Endothelial cell of umbilical vein (primary cell): ENCODE data around the gene MYPN. TPM values are rescaled to one million over a fixed set of nuclear protein-coding genes. Genes with fewer than 3 reads are reported as not detected.

Experiments used
- BruUV-seq: library from RNA; stranded (reverse); fragments of 400-500 nt; replicated peaks from 2 replicates; lab custom pipeline; 2021; lab: Mats Ljungman, UMichigan
- CTCF ChIA-PET: fragments of 300-600, 350-600 bp; sonication (Branson Sonifier 250); formaldehyde crosslinking; loops from one replicate; lab custom pipeline; 2021; ENCODE audit warnings: antibody characterized with exemption, inconsistent platforms; lab: Charles Lee
- POLR2A ChIA-PET: fragments of 300-600, 350-600 bp; sonication (Branson Sonifier 250); formaldehyde crosslinking; loops from one replicate; lab custom pipeline; 2021; ENCODE audit warnings: antibody characterized with exemption, inconsistent platforms; lab: Charles Lee
- DNase-seq: peaks from one replicate; pipeline ENCODE4 v3.0.0-alpha.2; 2011; ENCODE audit warnings: low read depth, low spot score
- FAIRE-seq: peaks from 2 replicates; lab custom pipeline; 2011; peaks lifted over from hg19 to GRCh38; lab: Jason Lieb, UNC
- H2AFZ ChIP-seq: 2 replicates; pipeline ENCODE4 v1.6.0; 2012; ENCODE audit warnings: low read depth, low read length, control low read depth, inconsistent platforms
- H3K27ac ChIP-seq: 2 replicates; pipeline ENCODE4 v1.5.1; 2011; ENCODE audit warnings: low read depth, mild to moderate bottlenecking, control low read depth, low read length, moderate library complexity; ENCODE audit not compliant: insufficient read depth
- H3K27me3 ChIP-seq, 2 experiments: 2 replicates each; pipeline versions ENCODE4 v1.6.0 to v1.6.1; 2011; ENCODE audit warnings: low read length in 2 of 2, mixed read lengths in 1 of 2; ENCODE audit not compliant: control insufficient read depth in 2 of 2, insufficient read depth in 2 of 2
- H3K36me3 ChIP-seq, 2 experiments: 2 replicates in 1 of 2; 3 replicates in 1 of 2; pipeline ENCODE4 v1.5.1; 2011; ENCODE audit warnings: low read length in 2 of 2, mild to moderate bottlenecking in 1 of 2, moderate library complexity in 1 of 2; ENCODE audit not compliant: control insufficient read depth in 2 of 2, insufficient read depth in 2 of 2; ENCODE audit errors: extremely low read depth in 1 of 2
- H3K4me1 ChIP-seq: 3 replicates; pipeline ENCODE4 v1.5.1; 2011; ENCODE audit warnings: mild to moderate bottlenecking, low read length; ENCODE audit not compliant: control insufficient read depth, insufficient read depth; ENCODE audit errors: extremely low read depth
- H3K4me2 ChIP-seq: 2 replicates; pipeline ENCODE4 v1.6.1; 2011; ENCODE audit warnings: low read length, control low read depth, mixed read lengths; ENCODE audit not compliant: insufficient read depth
- H3K4me3 ChIP-seq, 3 experiments: fragments of 200-600 bp in 1 of 3; sonication (generic), shearing (Covaris generic) in 1 of 3; replicated peaks in 1 of 3; 2 replicates each; pipeline ENCODE4 v1.5.1; 2011 to 2016; ENCODE audit warnings: control low read depth in 3 of 3, low read length in 3 of 3, mild to moderate bottlenecking in 2 of 3, inconsistent platforms in 1 of 3, low read depth in 1 of 3, moderate library complexity in 1 of 3; ENCODE audit not compliant: insufficient read depth in 1 of 3
- H3K79me2 ChIP-seq: 2 replicates; pipeline ENCODE4 v1.6.0; 2012; ENCODE audit warnings: low read length, inconsistent platforms; ENCODE audit not compliant: control insufficient read depth, insufficient read depth
- H3K9ac ChIP-seq: replicated peaks from 2 replicates; pipeline ENCODE3; 2011; ENCODE audit warnings: low read length, control low read depth; ENCODE audit not compliant: insufficient read depth; ENCODE audit errors: extremely low read depth
- H3K9me1 ChIP-seq: replicated peaks from 3 replicates; pipeline ENCODE4 v1.6.0; 2011; ENCODE audit warnings: mild to moderate bottlenecking, low read length; ENCODE audit not compliant: control insufficient read depth, insufficient read depth; ENCODE audit errors: extremely low read depth
- H3K9me3 ChIP-seq: replicated peaks from 2 replicates; pipeline ENCODE4 v1.5.1; 2012; ENCODE audit warnings: low read length, inconsistent platforms; ENCODE audit not compliant: control insufficient read depth, insufficient read depth
- H4K20me1 ChIP-seq: replicated peaks from 2 replicates; pipeline ENCODE3; 2011; ENCODE audit warnings: mild to moderate bottlenecking, low read length; ENCODE audit not compliant: control insufficient read depth, insufficient read depth; ENCODE audit errors: extremely low read depth
- CTCF ChIP-seq, 2 donors: IDR thresholded peaks; 1 replicate in 1 of 2; 2 replicates in 1 of 2; pipeline ENCODE4 v1.5.1; 2011; ENCODE audit warnings: low read length in 2 of 2, mild to moderate bottlenecking in 2 of 2, moderate library complexity in 2 of 2, control low read depth in 1 of 2, inconsistent platforms in 1 of 2, low read depth in 1 of 2; ENCODE audit not compliant: insufficient read depth in 1 of 2; ENCODE audit errors: extremely low read depth in 1 of 2
- EZH2 ChIP-seq: IDR thresholded peaks from 2 replicates; pipeline ENCODE4 v1.6.1; 2012; ENCODE audit warnings: borderline replicate concordance, low read depth, mild to moderate bottlenecking, moderate library complexity, low read length, inconsistent platforms; ENCODE audit not compliant: severe bottlenecking
- GATA2 ChIP-seq: IDR thresholded peaks from 2 replicates; pipeline ENCODE4 v1.7.0; 2011; ENCODE audit warnings: low read depth, mild to moderate bottlenecking, moderate library complexity, mixed read lengths, low read length; ENCODE audit not compliant: insufficient read length, insufficient read depth
- JUN ChIP-seq: IDR thresholded peaks from 2 replicates; pipeline ENCODE4 v1.6.1; 2011; ENCODE audit warnings: borderline replicate concordance, low read depth; ENCODE audit not compliant: insufficient read length, insufficient read depth
- MYC ChIP-seq: IDR thresholded peaks from one replicate; pipeline ENCODE4 v1.6.1; 2011; ENCODE audit warnings: mild to moderate bottlenecking, low read depth, low read length
- POLR2A ChIP-seq: IDR thresholded peaks from 2 replicates; pipeline ENCODE4 v1.6.1; 2012; ENCODE audit warnings: low read depth, mild to moderate bottlenecking, control low read depth, low read length
- POLR2AphosphoS5 ChIP-seq: IDR thresholded peaks from 2 replicates; pipeline ENCODE4 v1.6.1; 2012; ENCODE audit warnings: low read depth, mild to moderate bottlenecking, control low read depth, low read length, moderate library complexity; ENCODE audit not compliant: insufficient read depth
- dilution Hi-C: fragments of 300-500 bp; cut with MboI; formaldehyde crosslinking; loops from one replicate; pipeline ENCODE4 v1.15.0; 2019; ENCODE audit warnings: low sequenced_read_pairs; ENCODE audit not compliant: extremely low pct_ligation_motif_present
- intact Hi-C: fragments of 100-400 bp; cut with micrococcal nuclease; formaldehyde crosslinking; loops from one replicate; pipeline ENCODE4 v1.10.0; 2022
- polyA plus RNA-seq, 4 experiments: library from polyadenylated mRNA; depleted of rRNA in 3 of 4; stranded (reverse) in 3 of 4; unstranded in 1 of 4; fragments of >200 nt; gene quantifications; 2 replicates each; pipeline versions ENCODE4 v1.2.1 to v1.2.3, GENCODE V29; 2011 to 2012; ENCODE audit warnings: missing spikeins in 1 of 4
- total RNA-seq: library from RNA; stranded (reverse); gene quantifications from 2 replicates; pipeline ENCODE4 v1.2.3, GENCODE V29; 2021

Gene MYPN
- total and polyA plus RNA-seq, 2 donors (not counting 3 experiments of a cell fraction or from before 2014, with no cell fraction given), result 0.01 TPM; not detected in 1

GRCh38 chr10:68145705-68146104 lies 36.4 kb downstream of the MYPN start:
- H3K4me2 ChIP-seq, result no peak overlapping the region
- TF ChIP-seq GATA2 (no peak), CTCF (IDR thresholded peaks at IDR 0.05; ENCODE audit: extremely low read depth in 1 of 2, insufficient read depth in 1 of 2, low read depth in 1 of 2, low read length in 2 of 2) (no peak), EZH2 (no peak), JUN (no peak), POLR2A (no peak), POLR2AphosphoS5 (no peak), MYC (no peak)
- no peak overlapping the region for H3K4me3 ChIP-seq
- H3K4me1 ChIP-seq, result peaks cover 7% of the 10 kb centered on the region
- no peaks in the 10 kb centered on the region for H3K9me3 ChIP-seq
- H3K9ac ChIP-seq, result no peak overlapping the region
- no peaks in the 10 kb centered on the region for H3K9me1 ChIP-seq
- H2AFZ ChIP-seq, result peak overlapping the region; percentile 38
- dilution Hi-C loops (no loop called here), intact Hi-C loops (no loop called here)
- no TSS peak for BruUV-seq
- H3K27ac ChIP-seq, result no peak overlapping the region
- ChIA-PET POLR2A (no interaction called here), CTCF (interaction anchor here (0.6 to 1.9 kb wide), 5 partner anchors 11 to 62 kb away, joined by 3 to 6 read pairs (median 3); no protein-coding TSS in a partner anchor)
- FAIRE-seq, result no peak
- DNase-seq, result no peak
- no peaks in the 10 kb centered on the region for H4K20me1 ChIP-seq
- H3K27me3 ChIP-seq, result no peaks in the 10 kb centered on the region
- H3K36me3 ChIP-seq, result no peaks in the 10 kb centered on the region
- no peaks in the 10 kb centered on the region for H3K79me2 ChIP-seq
